ENCODE measurements around the gene SH2D5.
A peak's percentile ranks its signal among the peaks of the same experiment; 100 is the strongest.

SH2D5 gene

GRCh38 chr1:20732588-20733359, at the start of gene SH2D5:
TSS of gene SH2D5 (minus strand) at chr1:20732703. CDS start at chr1:20728044, 4,659 bp downstream.
- Histone ChIP-seq H3K4me1 (ENCODE audit: control insufficient read depth, insufficient read depth, low read length) (peaks cover 10% of the 10 kb centered on the region), H3K36me3 (ENCODE audit: control insufficient read depth, insufficient read depth, low read length) (peaks cover 3% of the 10 kb centered on the region), H3K4me3 (ENCODE audit: low read length) (peak within 1 kb of the TSS; percentile 71), H3K27me3 (ENCODE audit: control insufficient read depth, insufficient read depth, low read length) (peaks cover 17% of the 10 kb centered on the region), H3K9ac (ENCODE audit: low read length) (peak within 1 kb of the TSS; percentile 12), H3K27ac (ENCODE audit: low read depth, low read length) (peak within 1 kb of the TSS; percentile 25)

- Histone ChIP-seq H3K27ac (ENCODE audit: low read depth, low read length) (no peak overlapping the region), H3K36me3 (ENCODE audit: control insufficient read depth, insufficient read depth, low read length) (peaks cover 21% of the 10 kb centered on the region), H3K9ac (ENCODE audit: low read length) (no peak overlapping the region), H3K27me3 (ENCODE audit: control insufficient read depth, insufficient read depth, low read length) (no peaks in the 10 kb centered on the region), H3K4me3 (ENCODE audit: low read length) (no peak overlapping the region), H3K4me1 (ENCODE audit: control insufficient read depth, insufficient read depth, low read length) (peaks cover 3% of the 10 kb centered on the region)
Measured at GRCh38 chr1:20775700-20776099, 43.2 kb upstream of the SH2D5 start.

GRCh38 chr1:20771780-20772179, 39.3 kb upstream of the SH2D5 start:
- Histone ChIP-seq H3K36me3 (ENCODE audit: control insufficient read depth, insufficient read depth, low read length) (peaks cover 36% of the 10 kb centered on the region), H3K27me3 (ENCODE audit: control insufficient read depth, insufficient read depth, low read length) (no peaks in the 10 kb centered on the region), H3K4me1 (ENCODE audit: control insufficient read depth, insufficient read depth, low read length) (peaks cover 3% of the 10 kb centered on the region), H3K9ac (ENCODE audit: low read length) (no peak overlapping the region), H3K4me3 (ENCODE audit: low read length) (no peak overlapping the region), H3K27ac (ENCODE audit: low read depth, low read length) (no peak overlapping the region)

GRCh38 chr1:20770314-20771087, 38.0 kb upstream of the SH2D5 start:
- Histone ChIP-seq H3K27ac (ENCODE audit: low read depth, low read length) (no peak overlapping the region), H3K4me1 (ENCODE audit: control insufficient read depth, insufficient read depth, low read length) (peaks cover 3% of the 10 kb centered on the region), H3K36me3 (ENCODE audit: control insufficient read depth, insufficient read depth, low read length) (peaks cover 38% of the 10 kb centered on the region), H3K27me3 (ENCODE audit: control insufficient read depth, insufficient read depth, low read length) (no peaks in the 10 kb centered on the region), H3K4me3 (ENCODE audit: low read length) (no peak overlapping the region), H3K9ac (ENCODE audit: low read length) (no peak overlapping the region)

GRCh38 chr1:20767271-20767670, 34.8 kb upstream of the SH2D5 start:
- peaks cover 43% of the 10 kb centered on the region for H3K36me3 ChIP-seq (ENCODE audit: control insufficient read depth, insufficient read depth, low read length)
- no peak overlapping the region for H3K4me3 ChIP-seq (ENCODE audit: low read length)
- no peak overlapping the region for H3K9ac ChIP-seq (ENCODE audit: low read length)
- H3K27ac ChIP-seq (ENCODE audit: low read depth, low read length), result no peak overlapping the region
- peaks cover 3% of the 10 kb centered on the region for H3K4me1 ChIP-seq (ENCODE audit: control insufficient read depth, insufficient read depth, low read length)
- no peaks in the 10 kb centered on the region for H3K27me3 ChIP-seq (ENCODE audit: control insufficient read depth, insufficient read depth, low read length)

- H3K4me3 ChIP-seq (ENCODE audit: low read length), result no peak overlapping the region
- H3K27me3 ChIP-seq (ENCODE audit: control insufficient read depth, insufficient read depth, low read length), result no peaks in the 10 kb centered on the region
- H3K36me3 ChIP-seq (ENCODE audit: control insufficient read depth, insufficient read depth, low read length), result peaks cover 34% of the 10 kb centered on the region
Measured at GRCh38 chr1:20763417-20763816, 30.9 kb upstream of the SH2D5 start.

GRCh38 chr1:20760322-20760721, 27.8 kb upstream of the SH2D5 start:
- H3K4me1 ChIP-seq (ENCODE audit: control insufficient read depth, insufficient read depth, low read length), result no peaks in the 10 kb centered on the region
- no peak overlapping the region for H3K27ac ChIP-seq (ENCODE audit: low read depth, low read length)
- no peaks in the 10 kb centered on the region for H3K27me3 ChIP-seq (ENCODE audit: control insufficient read depth, insufficient read depth, low read length)
- H3K36me3 ChIP-seq (ENCODE audit: control insufficient read depth, insufficient read depth, low read length), result peaks cover 26% of the 10 kb centered on the region
- H3K4me3 ChIP-seq (ENCODE audit: low read length), result no peak overlapping the region
- H3K9ac ChIP-seq (ENCODE audit: low read length), result no peak overlapping the region

More at GRCh38 chr1:20763417-20763816, 30.9 kb upstream of the SH2D5 start:
- Histone ChIP-seq H3K9ac (ENCODE audit: low read length) (no peak overlapping the region), H3K4me1 (ENCODE audit: control insufficient read depth, insufficient read depth, low read length) (peaks cover 3% of the 10 kb centered on the region), H3K27ac (ENCODE audit: low read depth, low read length) (no peak overlapping the region)

GRCh38 chr1:20753589-20753988, 21.1 kb upstream of the SH2D5 start:
- Histone ChIP-seq H3K27me3 (ENCODE audit: control insufficient read depth, insufficient read depth, low read length) (no peaks in the 10 kb centered on the region), H3K4me1 (ENCODE audit: control insufficient read depth, insufficient read depth, low read length) (no peaks in the 10 kb centered on the region), H3K36me3 (ENCODE audit: control insufficient read depth, insufficient read depth, low read length) (peaks cover 13% of the 10 kb centered on the region), H3K27ac (ENCODE audit: low read depth, low read length) (no peak overlapping the region), H3K4me3 (ENCODE audit: low read length) (no peak overlapping the region), H3K9ac (ENCODE audit: low read length) (no peak overlapping the region)

- Histone ChIP-seq H3K9ac (ENCODE audit: low read length) (no peak overlapping the region), H3K4me1 (ENCODE audit: control insufficient read depth, insufficient read depth, low read length) (no peaks in the 10 kb centered on the region), H3K27me3 (ENCODE audit: control insufficient read depth, insufficient read depth, low read length) (no peaks in the 10 kb centered on the region), H3K4me3 (ENCODE audit: low read length) (no peak overlapping the region), H3K36me3 (ENCODE audit: control insufficient read depth, insufficient read depth, low read length) (peaks cover 14% of the 10 kb centered on the region), H3K27ac (ENCODE audit: low read depth, low read length) (no peak overlapping the region)
Measured at GRCh38 chr1:20751462-20751990, 19.0 kb upstream of the SH2D5 start.

GRCh38 chr1:20742671-20743070, 10.2 kb upstream of the SH2D5 start:
- Histone ChIP-seq H3K27ac (ENCODE audit: low read depth, low read length) (no peak overlapping the region), H3K36me3 (ENCODE audit: control insufficient read depth, insufficient read depth, low read length) (peaks cover 25% of the 10 kb centered on the region), H3K27me3 (ENCODE audit: control insufficient read depth, insufficient read depth, low read length) (no peaks in the 10 kb centered on the region), H3K4me3 (ENCODE audit: low read length) (no peak overlapping the region), H3K9ac (ENCODE audit: low read length) (no peak overlapping the region), H3K4me1 (ENCODE audit: control insufficient read depth, insufficient read depth, low read length) (no peaks in the 10 kb centered on the region)

GRCh38 chr1:20740781-20741180, 8.3 kb upstream of the SH2D5 start:
- Histone ChIP-seq H3K36me3 (ENCODE audit: control insufficient read depth, insufficient read depth, low read length) (peaks cover 21% of the 10 kb centered on the region), H3K9ac (ENCODE audit: low read length) (no peak overlapping the region), H3K27me3 (ENCODE audit: control insufficient read depth, insufficient read depth, low read length) (no peaks in the 10 kb centered on the region), H3K27ac (ENCODE audit: low read depth, low read length) (no peak overlapping the region), H3K4me3 (ENCODE audit: low read length) (no peak overlapping the region), H3K4me1 (ENCODE audit: control insufficient read depth, insufficient read depth, low read length) (no peaks in the 10 kb centered on the region)

GRCh38 chr1:20739225-20739624, 6.7 kb upstream of the SH2D5 start:
- Histone ChIP-seq H3K9ac (ENCODE audit: low read length) (no peak overlapping the region), H3K36me3 (ENCODE audit: control insufficient read depth, insufficient read depth, low read length) (peaks cover 8% of the 10 kb centered on the region), H3K27me3 (ENCODE audit: control insufficient read depth, insufficient read depth, low read length) (no peaks in the 10 kb centered on the region), H3K4me1 (ENCODE audit: control insufficient read depth, insufficient read depth, low read length) (no peaks in the 10 kb centered on the region), H3K27ac (ENCODE audit: low read depth, low read length) (no peak overlapping the region), H3K4me3 (ENCODE audit: low read length) (no peak overlapping the region)

Data from rectal smooth muscle tissue (tissue), 1 donor.